Measurements from ENCODE around the gene ARL13B.

GRCh38 chr3:93973131-93974126 is 6.5 kb upstream of the ARL13B start, which contains the start of gene PROS1:
- TF ChIP-seq CTCF (IDR thresholded peaks at IDR 0.05) = no peak
- TF ChIP-seq JUN (CRISPR knock-in tag; IDR thresholded peaks at IDR 0.05) = no peak
- no peak for TF ChIP-seq GTF2I (CRISPR knock-in tag; conservative IDR thresholded peaks at IDR 0.05)
- peak; percentile 52; the same call in 1 of the 2 replicates for TF ChIP-seq SP1 (CRISPR knock-in tag; conservative IDR thresholded peaks at IDR 0.05)
- TF ChIP-seq NFYB (CRISPR knock-in tag; conservative IDR thresholded peaks at IDR 0.05; ENCODE audit: low read depth) = no peak
- TF ChIP-seq MAX (CRISPR knock-in tag; IDR thresholded peaks at IDR 0.05) = no peak
- no peak for TF ChIP-seq TCF7 (CRISPR knock-in tag; IDR thresholded peaks at IDR 0.05; ENCODE audit: low read depth)
- TF ChIP-seq ZNF138 (CRISPR knock-in tag; conservative IDR thresholded peaks at IDR 0.05) = no peak
- peak; percentile 66 for TF ChIP-seq FOXK1 (CRISPR knock-in tag; IDR thresholded peaks at IDR 0.05)
- TF ChIP-seq GRHL2 (CRISPR knock-in tag; IDR thresholded peaks at IDR 0.05; ENCODE audit: insufficient replicate concordance, severe bottlenecking) = no peak
- no peak for TF ChIP-seq FOXJ3 (CRISPR knock-in tag; IDR thresholded peaks at IDR 0.05; ENCODE audit: borderline replicate concordance)
- no peak for TF ChIP-seq SMAD4 (CRISPR knock-in tag; IDR thresholded peaks at IDR 0.05)

Measured in WTC11 (cell line).